GM18873 (cell line): ENCODE data around the gene PRDM15.

Experiments used
- ATAC-seq: cut with Tn5 transposase; IDR thresholded peaks from one replicate; pipeline ENCODE4 v1.9.1; 2021; ENCODE audit warnings: mild to moderate bottlenecking, moderate library complexity, moderate number of reproducible peaks; ENCODE audit not compliant: unreplicated experiment, low FRiP score

PRDM15 gene

GRCh38 chr21:41810597-41810932 lies 68.6 kb downstream of the PRDM15 start:
- no peak for ATAC-seq

GRCh38 chr21:41809891-41810596 lies 69.1 kb downstream of the PRDM15 start:
- ATAC-seq = no peak

- ATAC-seq = no peak
These were observed 70.3 kb downstream of the PRDM15 start for GRCh38 chr21:41808846-41809245.

- no peak for ATAC-seq
These were observed 71.0 kb downstream of the PRDM15 start for GRCh38 chr21:41808094-41808493.

- ATAC-seq = no peak
These were observed 72.4 kb downstream of the PRDM15 start for GRCh38 chr21:41806773-41807172.

- no peak for ATAC-seq
These were observed 73.5 kb downstream of the PRDM15 start for GRCh38 chr21:41805643-41806042.

GRCh38 chr21:41805038-41805437 lies 74.1 kb downstream of the PRDM15 start:
- no peak for ATAC-seq

GRCh38 chr21:41804381-41804780 lies 74.8 kb downstream of the PRDM15 start:
- ATAC-seq = no peak

- ATAC-seq = no peak
These were observed 75.8 kb downstream of the PRDM15 start for GRCh38 chr21:41803316-41803715.

GRCh38 chr21:41802684-41803083 lies 76.5 kb downstream of the PRDM15 start:
- ATAC-seq = no peak

GRCh38 chr21:41802198-41802584 lies 77.0 kb downstream of the PRDM15 start:
- ATAC-seq = no peak

GRCh38 chr21:41801321-41802197 lies 77.6 kb downstream of the PRDM15 start:
- ATAC-seq = no peak

GRCh38 chr21:41800425-41801320 lies 78.5 kb downstream of the PRDM15 start:
- ATAC-seq = no peak

- ATAC-seq = no peak
These were observed 79.4 kb downstream of the PRDM15 start for GRCh38 chr21:41799763-41800162.

- ATAC-seq = no peak
These were observed 80.8 kb downstream of the PRDM15 start for GRCh38 chr21:41798326-41798725.

GRCh38 chr21:41796476-41797080 lies 82.6 kb downstream of the PRDM15 start:
- ATAC-seq = no peak

GRCh38 chr21:41795726-41796125 lies 83.4 kb downstream of the PRDM15 start:
- no peak for ATAC-seq

GRCh38 chr21:41794600-41794999 lies 84.5 kb downstream of the PRDM15 start:
- no peak for ATAC-seq

- no peak for ATAC-seq
These were observed 86.4 kb downstream of the PRDM15 start for GRCh38 chr21:41792711-41793110.

GRCh38 chr21:41786509-41786987 lies 92.6 kb downstream of the PRDM15 start:
- no peak for ATAC-seq
